CD14-positive monocyte (primary cell): ENCODE data around the gene DOCK10. TPM values are rescaled to one million over a fixed set of nuclear protein-coding genes. Genes with fewer than 3 reads are reported as not detected.

ENCODE experiments used
- DNase-seq, 3 donors: peaks; one replicate each; pipeline ENCODE4 v3.0.0-alpha.2; 2011 to 2022
- H2AFZ ChIP-seq: 2 replicates; pipeline ENCODE4 v1.6.0; 2012; ENCODE audit warnings: mild to moderate bottlenecking, low read depth, low read length, inconsistent platforms; ENCODE audit not compliant: insufficient read depth, poor library complexity, severe bottlenecking
- H3K27ac ChIP-seq, 2 donors: 1 replicate in 1 of 2; 2 replicates in 1 of 2; pipeline ENCODE4 v1.5.1; 2012 to 2013; ENCODE audit warnings: low read length in 2 of 2, control low read depth in 1 of 2, inconsistent platforms in 1 of 2, low read depth in 1 of 2, mild to moderate bottlenecking in 1 of 2
- H3K27me3 ChIP-seq, 2 donors: one replicate each; pipeline versions ENCODE4 v1.6.0 to v1.6.1; 2011 to 2013; ENCODE audit warnings: low read length in 2 of 2; ENCODE audit not compliant: control insufficient read depth in 2 of 2, insufficient read depth in 2 of 2
- H3K36me3 ChIP-seq, 2 donors: replicated peaks in 1 of 2; 1 replicate in 1 of 2; 2 replicates in 1 of 2; pipeline versions ENCODE4 v1.5.1 to v1.6.1; 2012 to 2013; ENCODE audit warnings: low read length in 2 of 2, control low read depth in 1 of 2, inconsistent platforms in 1 of 2, mild to moderate bottlenecking in 1 of 2; ENCODE audit not compliant: insufficient read depth in 2 of 2, control insufficient read depth in 1 of 2
- H3K4me1 ChIP-seq, 2 donors: 1 replicate in 1 of 2; 2 replicates in 1 of 2; pipeline versions ENCODE4 v1.5.1 to v1.6.1; 2012 to 2013; ENCODE audit warnings: low read length in 2 of 2, control low read depth in 1 of 2, inconsistent platforms in 1 of 2, mild to moderate bottlenecking in 1 of 2, moderate library complexity in 1 of 2; ENCODE audit not compliant: insufficient read depth in 2 of 2, control insufficient read depth in 1 of 2
- H3K4me2 ChIP-seq: replicated peaks from 2 replicates; pipeline ENCODE3; 2012; ENCODE audit warnings: low read length, moderate library complexity, mild to moderate bottlenecking; ENCODE audit not compliant: poor library complexity, severe bottlenecking; ENCODE audit errors: extremely low read depth
- H3K4me3 ChIP-seq, 3 experiments: fragments of 200-600 bp in 1 of 3; sonication (generic) in 1 of 3; replicated peaks in 1 of 3; 1 replicate in 2 of 3; 2 replicates in 1 of 3; pipeline ENCODE4 v1.5.1; 2011 to 2013; ENCODE audit warnings: low read length in 3 of 3, mild to moderate bottlenecking in 3 of 3, control low read depth in 2 of 3, low read depth in 2 of 3, inconsistent platforms in 1 of 3, moderate library complexity in 1 of 3
- H3K79me2 ChIP-seq: 2 replicates; pipeline ENCODE4 v1.6.0; 2012; ENCODE audit warnings: mild to moderate bottlenecking, control low read depth, inconsistent platforms, low read length, moderate library complexity; ENCODE audit not compliant: insufficient read depth
- H3K9ac ChIP-seq: 2 replicates; pipeline ENCODE4 v1.6.0; 2017; ENCODE audit warnings: low read length, mild to moderate bottlenecking; ENCODE audit not compliant: insufficient read depth, poor library complexity, severe bottlenecking
- H3K9me3 ChIP-seq, 2 donors: replicated peaks in 1 of 2; 1 replicate in 1 of 2; 2 replicates in 1 of 2; pipeline versions ENCODE4 v1.5.1 to v1.6.1; 2012 to 2013; ENCODE audit warnings: low read length in 2 of 2, control low read depth in 1 of 2; ENCODE audit not compliant: control insufficient read depth in 1 of 2, insufficient read depth in 1 of 2
- H4K20me1 ChIP-seq: 2 replicates; pipeline ENCODE4 v1.6.0; 2012; ENCODE audit warnings: mild to moderate bottlenecking, low read length, control low read depth, moderate library complexity; ENCODE audit not compliant: insufficient read depth
- H3K27ac Mint-ChIP-seq, 7 donors: one replicate each; pipeline ENCODE4 v1.8.0; 2020; ENCODE audit warnings: mild to moderate bottlenecking in 7 of 7, mixed read lengths in 7 of 7, moderate library complexity in 6 of 7, inconsistent platforms in 2 of 7
- H3K27me3 Mint-ChIP-seq, 3 donors: one replicate each; pipeline ENCODE4 v1.8.0; 2021 to 2022; ENCODE audit warnings: low read depth in 3 of 3, mild to moderate bottlenecking in 3 of 3, mixed read lengths in 3 of 3, moderate library complexity in 3 of 3, inconsistent platforms in 1 of 3
- H3K36me3 Mint-ChIP-seq, 2 donors: one replicate each; pipeline ENCODE4 v1.8.0; 2020; ENCODE audit warnings: mixed read lengths in 2 of 2, inconsistent platforms in 1 of 2, mild to moderate bottlenecking in 1 of 2
- H3K4me1 Mint-ChIP-seq: one replicate; pipeline ENCODE4 v1.8.0; 2020; ENCODE audit warnings: mild to moderate bottlenecking, mixed read lengths
- H3K4me3 Mint-ChIP-seq, 2 donors: one replicate each; pipeline ENCODE4 v1.8.0; 2020; ENCODE audit warnings: mild to moderate bottlenecking in 2 of 2, mixed read lengths in 2 of 2, moderate library complexity in 1 of 2
- H3K9me3 Mint-ChIP-seq, 7 donors: one replicate each; pipeline ENCODE4 v1.8.0; 2020 to 2022; ENCODE audit warnings: mixed read lengths in 7 of 7, mild to moderate bottlenecking in 6 of 7, moderate library complexity in 6 of 7, inconsistent platforms in 2 of 7
- WGBS: methylation state at CpG from one replicate; pipeline ENCODE4 v1.1.5; 2013; ENCODE audit warnings: missing lambda C conversion rate; ENCODE audit not compliant: insufficient coverage; 5-methylcytosine and 5-hydroxymethylcytosine counted together
- intact Hi-C, 2 donors: fragments of 100-400 bp; cut with micrococcal nuclease; formaldehyde crosslinking; loops; one replicate each; pipeline versions ENCODE4 v1.15.0 to v1.15.1; 2023
- polyA plus RNA-seq, 3 donors: library from polyadenylated mRNA; depleted of rRNA in 1 of 3; unstranded in 2 of 3; stranded (reverse) in 1 of 3; fragments of 300-500 nt in 2 of 3; fragments of >200 nt in 1 of 3; fragmentation: Illumina TruSeq in 2 of 3; gene quantifications; 1 replicate in 2 of 3; 2 replicates in 1 of 3; pipeline ENCODE4 v1.2.3, GENCODE V29; 2012 to 2021
- TF ChIP-seq, protein P1 (sequence below): fragments of 200-600 bp; IDR thresholded peaks from one replicate; pipeline ENCODE4 v1.8.0; 2022; ENCODE audit warnings: antibody characterized with exemption, mild to moderate bottlenecking

The DOCK10 gene
- polyA plus RNA-seq, 3 donors: 9.5 to 30.9 (median 16.5) TPM

- Histone ChIP-seq H3K36me3 (no peaks in the 10 kb centered on the region), H3K9me3 (no peaks in the 10 kb centered on the region), H3K27me3 (no peaks in the 10 kb centered on the region), H3K79me2 (peaks cover 93% of the 10 kb centered on the region), H3K4me2 (no peak overlapping the region), H2AFZ (no peak overlapping the region), H3K27ac (no peak overlapping the region), H3K4me1 (peaks cover 6 to 7% of the 10 kb centered on the region in 2 donors), H4K20me1 (peaks cover 13% of the 10 kb centered on the region), H3K9ac (no peak overlapping the region), H3K4me3 (no peak overlapping the region)
- Mint-ChIP-seq H3K27me3 (peaks cover 0 to 2% (median 0%) of the 10 kb centered on the region in 3 donors), H3K9me3 (no peaks in the 10 kb centered on the region), H3K27ac (peak overlapping the region in 1 of 7 donors; percentile 68), H3K4me1 (peaks cover 30% of the 10 kb centered on the region), H3K36me3 (peaks cover 8 to 13% of the 10 kb centered on the region in 2 donors), H3K4me3 (no peak overlapping the region)
- intact Hi-C loops: loop anchor here (5.0 to 10.0 kb wide), 3 partner anchors 45 to 125 kb away; no protein-coding TSS in a partner anchor
- TF ChIP-seq, protein P1, sequence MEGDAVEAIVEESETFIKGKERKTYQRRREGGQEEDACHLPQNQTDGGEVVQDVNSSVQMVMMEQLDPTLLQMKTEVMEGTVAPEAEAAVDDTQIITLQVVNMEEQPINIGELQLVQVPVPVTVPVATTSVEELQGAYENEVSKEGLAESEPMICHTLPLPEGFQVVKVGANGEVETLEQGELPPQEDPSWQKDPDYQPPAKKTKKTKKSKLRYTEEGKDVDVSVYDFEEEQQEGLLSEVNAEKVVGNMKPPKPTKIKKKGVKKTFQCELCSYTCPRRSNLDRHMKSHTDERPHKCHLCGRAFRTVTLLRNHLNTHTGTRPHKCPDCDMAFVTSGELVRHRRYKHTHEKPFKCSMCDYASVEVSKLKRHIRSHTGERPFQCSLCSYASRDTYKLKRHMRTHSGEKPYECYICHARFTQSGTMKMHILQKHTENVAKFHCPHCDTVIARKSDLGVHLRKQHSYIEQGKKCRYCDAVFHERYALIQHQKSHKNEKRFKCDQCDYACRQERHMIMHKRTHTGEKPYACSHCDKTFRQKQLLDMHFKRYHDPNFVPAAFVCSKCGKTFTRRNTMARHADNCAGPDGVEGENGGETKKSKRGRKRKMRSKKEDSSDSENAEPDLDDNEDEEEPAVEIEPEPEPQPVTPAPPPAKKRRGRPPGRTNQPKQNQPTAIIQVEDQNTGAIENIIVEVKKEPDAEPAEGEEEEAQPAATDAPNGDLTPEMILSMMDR: no peak
- WGBS: 100% methylated on average over 3 of the region's 3 CpGs
- DNase-seq: no peak
Observed at GRCh38 chr2:224999754-225000153, 42.5 kb downstream of the DOCK10 start.

DNA sequence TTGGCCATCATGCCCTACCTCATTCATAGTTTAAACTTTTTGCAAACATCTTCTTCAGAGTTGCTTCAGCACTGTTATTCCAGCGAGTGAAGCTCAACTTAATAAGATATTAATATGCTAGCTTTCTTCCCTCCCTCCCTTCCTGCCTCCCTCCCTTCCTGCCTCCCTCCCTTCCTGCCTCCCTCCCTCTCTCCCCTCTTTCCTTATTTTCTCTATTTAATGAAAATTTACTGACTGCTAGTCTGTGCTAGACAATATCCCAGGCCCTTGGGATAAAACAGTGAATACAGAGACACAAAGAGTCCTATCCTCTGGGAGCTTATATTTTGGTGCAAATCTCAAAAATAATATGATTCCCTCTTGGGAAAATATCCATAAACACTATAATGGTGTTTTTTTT lies 42.9 kb downstream of the DOCK10 start:
- Histone ChIP-seq H2AFZ (no peak overlapping the region), H3K36me3 (no peaks in the 10 kb centered on the region), H3K9me3 (no peaks in the 10 kb centered on the region), H3K9ac (no peak overlapping the region), H3K4me2 (no peak overlapping the region), H3K4me1 (peaks cover 6 to 7% of the 10 kb centered on the region in 2 donors), H3K79me2 (peaks cover 90% of the 10 kb centered on the region), H3K4me3 (no peak overlapping the region), H3K27me3 (no peaks in the 10 kb centered on the region), H4K20me1 (peaks cover 11% of the 10 kb centered on the region), H3K27ac (no peak overlapping the region)
- intact Hi-C loops: no loop called here
- peaks cover 10 to 15% of the 10 kb centered on the region in 2 donors for H3K36me3 Mint-ChIP-seq
- H3K27me3 Mint-ChIP-seq: peaks cover 0 to 2% (median 0%) of the 10 kb centered on the region in 3 donors
- DNase-seq: no peak
- TF ChIP-seq, protein P1: no peak
- no peak overlapping the region for H3K4me3 Mint-ChIP-seq
- H3K4me1 Mint-ChIP-seq: peaks cover 35% of the 10 kb centered on the region
- no peaks in the 10 kb centered on the region for H3K9me3 Mint-ChIP-seq
- no peak overlapping the region for H3K27ac Mint-ChIP-seq
- 67% methylated on average over 1 of the region's 1 CpG for WGBS
